Measurements from ENCODE around the gene ACADM. TPM values are rescaled to one million over a fixed set of nuclear protein-coding genes. Genes with fewer than 3 reads are reported as not detected.

ACADM gene
- total and polyA plus RNA-seq, 2 of the 13 experiments (the other 11 are each of a cell fraction or from before 2014, with no cell fraction given), result 43.7 to 92.2 TPM

DNA sequence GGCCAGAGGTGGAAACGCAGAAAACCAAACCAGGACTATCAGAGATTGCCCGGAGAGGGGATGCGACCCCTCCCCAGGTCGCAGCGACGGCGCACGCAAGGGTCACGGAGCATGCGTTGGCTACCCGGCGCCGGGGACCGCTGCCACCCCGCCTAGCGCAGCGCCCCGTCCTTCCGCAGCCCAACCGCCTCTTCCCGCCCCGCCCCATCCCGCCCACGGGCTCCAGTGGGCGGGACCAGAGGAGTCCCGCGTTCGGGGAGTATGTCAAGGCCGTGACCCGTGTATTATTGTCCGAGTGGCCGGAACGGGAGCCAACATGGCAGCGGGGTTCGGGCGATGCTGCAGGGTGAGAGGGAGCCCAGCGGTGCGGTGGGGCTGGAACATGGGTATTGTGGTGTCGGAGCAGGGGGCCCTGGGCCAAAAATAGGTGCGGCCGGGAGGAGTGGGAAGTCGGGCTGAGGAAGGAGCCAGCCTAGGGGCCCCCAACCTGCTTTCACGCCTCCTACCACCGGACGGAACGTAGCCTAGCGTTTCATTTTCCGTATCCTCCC lies at the start of gene ACADM (continued):
- TF ChIP-seq ZNF431 (CRISPR knock-in tag; IDR thresholded peaks at IDR 0.05; ENCODE audit: borderline replicate concordance, low read depth) (peak; percentile 22; the same call in 1 of the 2 replicates), RNF2 (conservative IDR thresholded peaks at IDR 0.05; ENCODE audit: low read depth) (no peak), ZNF790 (CRISPR knock-in tag; IDR thresholded peaks at IDR 0.05; ENCODE audit: borderline replicate concordance) (no peak), RCOR2 (CRISPR knock-in tag; IDR thresholded peaks at IDR 0.05) (no peak), CENPT (CRISPR knock-in tag; IDR thresholded peaks at IDR 0.05; ENCODE audit: low read depth) (no peak), ZFP90 (CRISPR knock-in tag; IDR thresholded peaks at IDR 0.05; ENCODE audit: borderline replicate concordance) (no peak), DMAP1 (CRISPR knock-in tag; IDR thresholded peaks at IDR 0.05) (peak; percentile 88), ZNF75D (CRISPR knock-in tag; IDR thresholded peaks at IDR 0.05; ENCODE audit: borderline replicate concordance) (no peak), MED13 (CRISPR knock-in tag; IDR thresholded peaks at IDR 0.05) (0 out of 2 replicates have a peak, but pooled peaks have one; percentile 24), NR2F2 (IDR thresholded peaks at IDR 0.05; ENCODE audit: borderline replicate concordance, low read depth) (peak; percentile 84), HNF4G (IDR thresholded peaks at IDR 0.05; ENCODE audit: borderline replicate concordance, low read depth, low read length) (no peak), HNF4G (CRISPR knock-in tag; IDR thresholded peaks at IDR 0.05; ENCODE audit: borderline replicate concordance, low read depth) (0 out of 2 replicates have a peak, but pooled peaks have one; percentile 21), STAG1 (CRISPR knock-in tag; IDR thresholded peaks at IDR 0.05) (0 out of 2 replicates have a peak, but pooled peaks have one; percentile 15), SMAD1 (CRISPR knock-in tag; IDR thresholded peaks at IDR 0.05; ENCODE audit: borderline replicate concordance, low read depth) (0 out of 2 replicates have a peak, but pooled peaks have one; percentile 43)
- TF ChIP-seq, protein P1, sequence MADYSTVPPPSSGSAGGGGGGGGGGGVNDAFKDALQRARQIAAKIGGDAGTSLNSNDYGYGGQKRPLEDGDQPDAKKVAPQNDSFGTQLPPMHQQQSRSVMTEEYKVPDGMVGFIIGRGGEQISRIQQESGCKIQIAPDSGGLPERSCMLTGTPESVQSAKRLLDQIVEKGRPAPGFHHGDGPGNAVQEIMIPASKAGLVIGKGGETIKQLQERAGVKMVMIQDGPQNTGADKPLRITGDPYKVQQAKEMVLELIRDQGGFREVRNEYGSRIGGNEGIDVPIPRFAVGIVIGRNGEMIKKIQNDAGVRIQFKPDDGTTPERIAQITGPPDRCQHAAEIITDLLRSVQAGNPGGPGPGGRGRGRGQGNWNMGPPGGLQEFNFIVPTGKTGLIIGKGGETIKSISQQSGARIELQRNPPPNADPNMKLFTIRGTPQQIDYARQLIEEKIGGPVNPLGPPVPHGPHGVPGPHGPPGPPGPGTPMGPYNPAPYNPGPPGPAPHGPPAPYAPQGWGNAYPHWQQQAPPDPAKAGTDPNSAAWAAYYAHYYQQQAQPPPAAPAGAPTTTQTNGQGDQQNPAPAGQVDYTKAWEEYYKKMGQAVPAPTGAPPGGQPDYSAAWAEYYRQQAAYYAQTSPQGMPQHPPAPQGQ (CRISPR knock-in tag; IDR thresholded peaks at IDR 0.05; ENCODE audit: borderline replicate concordance), result no peak
- TF ChIP-seq, protein P2, sequence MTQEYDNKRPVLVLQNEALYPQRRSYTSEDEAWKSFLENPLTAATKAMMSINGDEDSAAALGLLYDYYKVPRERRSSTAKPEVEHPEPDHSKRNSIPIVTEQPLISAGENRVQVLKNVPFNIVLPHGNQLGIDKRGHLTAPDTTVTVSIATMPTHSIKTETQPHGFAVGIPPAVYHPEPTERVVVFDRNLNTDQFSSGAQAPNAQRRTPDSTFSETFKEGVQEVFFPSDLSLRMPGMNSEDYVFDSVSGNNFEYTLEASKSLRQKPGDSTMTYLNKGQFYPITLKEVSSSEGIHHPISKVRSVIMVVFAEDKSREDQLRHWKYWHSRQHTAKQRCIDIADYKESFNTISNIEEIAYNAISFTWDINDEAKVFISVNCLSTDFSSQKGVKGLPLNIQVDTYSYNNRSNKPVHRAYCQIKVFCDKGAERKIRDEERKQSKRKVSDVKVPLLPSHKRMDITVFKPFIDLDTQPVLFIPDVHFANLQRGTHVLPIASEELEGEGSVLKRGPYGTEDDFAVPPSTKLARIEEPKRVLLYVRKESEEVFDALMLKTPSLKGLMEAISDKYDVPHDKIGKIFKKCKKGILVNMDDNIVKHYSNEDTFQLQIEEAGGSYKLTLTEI (CRISPR knock-in tag; conservative IDR thresholded peaks at IDR 0.05), result no peak
- TF ChIP-seq, protein P3, sequence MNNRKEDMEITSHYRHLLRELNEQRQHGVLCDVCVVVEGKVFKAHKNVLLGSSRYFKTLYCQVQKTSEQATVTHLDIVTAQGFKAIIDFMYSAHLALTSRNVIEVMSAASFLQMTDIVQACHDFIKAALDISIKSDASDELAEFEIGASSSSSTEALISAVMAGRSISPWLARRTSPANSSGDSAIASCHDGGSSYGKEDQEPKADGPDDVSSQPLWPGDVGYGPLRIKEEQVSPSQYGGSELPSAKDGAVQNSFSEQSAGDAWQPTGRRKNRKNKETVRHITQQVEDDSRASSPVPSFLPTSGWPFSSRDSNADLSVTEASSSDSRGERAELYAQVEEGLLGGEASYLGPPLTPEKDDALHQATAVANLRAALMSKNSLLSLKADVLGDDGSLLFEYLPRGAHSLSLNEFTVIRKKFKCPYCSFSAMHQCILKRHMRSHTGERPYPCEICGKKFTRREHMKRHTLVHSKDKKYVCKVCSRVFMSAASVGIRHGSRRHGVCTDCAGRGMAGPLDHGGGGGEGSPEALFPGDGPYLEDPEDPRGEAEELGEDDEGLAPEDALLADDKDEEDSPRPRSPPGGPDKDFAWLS (CRISPR knock-in tag; IDR thresholded peaks at IDR 0.05; ENCODE audit: borderline replicate concordance), result 0 out of 2 replicates have a peak, but pooled peaks have one; percentile 31
- TF ChIP-seq, protein P4, sequence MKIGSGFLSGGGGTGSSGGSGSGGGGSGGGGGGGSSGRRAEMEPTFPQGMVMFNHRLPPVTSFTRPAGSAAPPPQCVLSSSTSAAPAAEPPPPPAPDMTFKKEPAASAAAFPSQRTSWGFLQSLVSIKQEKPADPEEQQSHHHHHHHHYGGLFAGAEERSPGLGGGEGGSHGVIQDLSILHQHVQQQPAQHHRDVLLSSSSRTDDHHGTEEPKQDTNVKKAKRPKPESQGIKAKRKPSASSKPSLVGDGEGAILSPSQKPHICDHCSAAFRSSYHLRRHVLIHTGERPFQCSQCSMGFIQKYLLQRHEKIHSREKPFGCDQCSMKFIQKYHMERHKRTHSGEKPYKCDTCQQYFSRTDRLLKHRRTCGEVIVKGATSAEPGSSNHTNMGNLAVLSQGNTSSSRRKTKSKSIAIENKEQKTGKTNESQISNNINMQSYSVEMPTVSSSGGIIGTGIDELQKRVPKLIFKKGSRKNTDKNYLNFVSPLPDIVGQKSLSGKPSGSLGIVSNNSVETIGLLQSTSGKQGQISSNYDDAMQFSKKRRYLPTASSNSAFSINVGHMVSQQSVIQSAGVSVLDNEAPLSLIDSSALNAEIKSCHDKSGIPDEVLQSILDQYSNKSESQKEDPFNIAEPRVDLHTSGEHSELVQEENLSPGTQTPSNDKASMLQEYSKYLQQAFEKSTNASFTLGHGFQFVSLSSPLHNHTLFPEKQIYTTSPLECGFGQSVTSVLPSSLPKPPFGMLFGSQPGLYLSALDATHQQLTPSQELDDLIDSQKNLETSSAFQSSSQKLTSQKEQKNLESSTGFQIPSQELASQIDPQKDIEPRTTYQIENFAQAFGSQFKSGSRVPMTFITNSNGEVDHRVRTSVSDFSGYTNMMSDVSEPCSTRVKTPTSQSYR (CRISPR knock-in tag; IDR thresholded peaks at IDR 0.05; ENCODE audit: borderline replicate concordance), result peak; percentile 45; the same call in 1 of the 2 replicates
- TF ChIP-seq, protein P5, sequence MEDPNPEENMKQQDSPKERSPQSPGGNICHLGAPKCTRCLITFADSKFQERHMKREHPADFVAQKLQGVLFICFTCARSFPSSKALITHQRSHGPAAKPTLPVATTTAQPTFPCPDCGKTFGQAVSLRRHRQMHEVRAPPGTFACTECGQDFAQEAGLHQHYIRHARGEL (CRISPR knock-in tag; IDR thresholded peaks at IDR 0.05), result no peak
- TF ChIP-seq, protein P6, sequence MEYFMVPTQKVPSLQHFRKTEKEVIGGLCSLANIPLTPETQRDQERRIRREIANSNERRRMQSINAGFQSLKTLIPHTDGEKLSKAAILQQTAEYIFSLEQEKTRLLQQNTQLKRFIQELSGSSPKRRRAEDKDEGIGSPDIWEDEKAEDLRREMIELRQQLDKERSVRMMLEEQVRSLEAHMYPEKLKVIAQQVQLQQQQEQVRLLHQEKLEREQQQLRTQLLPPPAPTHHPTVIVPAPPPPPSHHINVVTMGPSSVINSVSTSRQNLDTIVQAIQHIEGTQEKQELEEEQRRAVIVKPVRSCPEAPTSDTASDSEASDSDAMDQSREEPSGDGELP (IDR thresholded peaks at IDR 0.05; ENCODE audit: borderline replicate concordance, low read depth), result peak; percentile 23; the same call in 1 of the 2 replicates
